HEK293 (cell line): ENCODE results near the gene FLOT2.

Experiments used
- CTCF ChIA-PET: fragments of 350-600 bp; formaldehyde crosslinking; extraction: SDS; loops from one replicate; lab custom pipeline; 2021; ENCODE audit warnings: antibody characterized with exemption; lab: Yijun Ruan, JAX
- POLR2A ChIA-PET: fragments of 300-600 bp; formaldehyde crosslinking; extraction: SDS; loops from one replicate; lab custom pipeline; 2020; ENCODE audit warnings: antibody characterized with exemption, inconsistent platforms; lab: Yijun Ruan, JAX
- H3K27ac ChIP-seq: fragments of 200-500 bp; sonication (Bioruptor generic); 2 replicates; pipeline ENCODE4 v1.5.1; 2014; ENCODE audit warnings: low read depth, low read length, control low read depth, inconsistent platforms; ENCODE audit errors: extremely low read depth
- H3K36me3 ChIP-seq, 2 experiments: fragments of 200-500 bp in 1 of 2; sonication (Bioruptor generic) in 1 of 2; 1 replicate in 1 of 2; 2 replicates in 1 of 2; pipeline ENCODE4 v1.5.1; 2014 to 2017; ENCODE audit warnings: inconsistent platforms in 2 of 2, low read length in 2 of 2; ENCODE audit not compliant: control insufficient read depth in 2 of 2, insufficient read depth in 1 of 2
- H3K4me1 ChIP-seq: fragments of 200-500 bp; sonication (Bioruptor generic); 2 replicates; pipeline ENCODE4 v1.5.1; 2014; ENCODE audit warnings: mild to moderate bottlenecking, low read length, inconsistent platforms; ENCODE audit not compliant: control insufficient read depth, insufficient read depth
- H3K4me3 ChIP-seq: 2 replicates; pipeline ENCODE4 v1.5.1; 2011; ENCODE audit warnings: low read depth, mild to moderate bottlenecking, control low read depth, low read length, moderate library complexity
- H3K9me3 ChIP-seq: fragments of 200-500 bp; sonication (Bioruptor generic); 2 replicates; pipeline ENCODE4 v1.5.1; 2014; ENCODE audit warnings: low read depth, low read length, inconsistent platforms; ENCODE audit not compliant: control insufficient read depth, insufficient read depth
- IKZF3 ChIP-seq: fragments of 450-650 bp; IDR thresholded peaks from 2 replicates; pipeline ENCODE4 v1.5.0; 2018; ENCODE audit warnings: missing biosample characterization, mild to moderate bottlenecking, missing genetic modification characterization, moderate library complexity
- PRDM1 ChIP-seq: fragments of 450-650 bp; formaldehyde crosslinking; IDR thresholded peaks from 2 replicates; pipeline ENCODE4; 2016; ENCODE audit warnings: missing biosample characterization, missing genetic modification characterization
- ZIC2 ChIP-seq: fragments of 450-650 bp; formaldehyde crosslinking; IDR thresholded peaks from 2 replicates; pipeline ENCODE4 v1.5.1; 2016; ENCODE audit warnings: missing biosample characterization, missing genetic modification characterization
- ZNF274 ChIP-seq, 2 experiments: fragments of 200-500 bp in 1 of 2; fragments of 450-650 bp in 1 of 2; sonication (Bioruptor generic) in 1 of 2; formaldehyde crosslinking in 1 of 2; IDR thresholded peaks; 2 replicates each; pipeline versions ENCODE4 v1.5.1 to v1.6.1; 2014 to 2016; ENCODE audit warnings: borderline replicate concordance in 1 of 2, inconsistent platforms in 1 of 2, low read length in 1 of 2, missing biosample characterization in 1 of 2, missing genetic modification characterization in 1 of 2
- ZNF785 ChIP-seq: fragments of 450-650 bp; formaldehyde crosslinking; IDR thresholded peaks from 2 replicates; pipeline ENCODE4 v1.5.1; 2016; ENCODE audit warnings: missing biosample characterization, missing genetic modification characterization
- ZNF830 ChIP-seq: fragments of 450-650 bp; IDR thresholded peaks from 2 replicates; pipeline ENCODE4 v1.5.0; 2018; ENCODE audit warnings: missing biosample characterization, missing genetic modification characterization, low read depth, mild to moderate bottlenecking, moderate library complexity
- TF ChIP-seq, protein P1 (sequence below): fragments of 450-650 bp; formaldehyde crosslinking; IDR thresholded peaks from 2 replicates; pipeline ENCODE4 v1.5.0; 2017; ENCODE audit warnings: missing biosample characterization, missing genetic modification characterization, borderline replicate concordance
- TF ChIP-seq, protein P2 (sequence below): fragments of 450-650 bp; formaldehyde crosslinking; IDR thresholded peaks from 2 replicates; pipeline ENCODE4 v1.5.1; 2017; ENCODE audit warnings: missing biosample characterization, mild to moderate bottlenecking, missing genetic modification characterization, moderate library complexity
- TF ChIP-seq, protein P3 (sequence below): sonication (generic); formaldehyde crosslinking; IDR thresholded peaks from 2 replicates; pipeline ENCODE4 v1.8.1; 2022; ENCODE audit warnings: mild to moderate bottlenecking, moderate library complexity, missing genetic modification reagents
- TF ChIP-seq, protein P4 (sequence below): fragments of 450-650 bp; formaldehyde crosslinking; IDR thresholded peaks from 2 replicates; pipeline ENCODE4 v1.5.1; 2016; ENCODE audit warnings: missing biosample characterization, missing genetic modification characterization
- TF ChIP-seq, protein P5 (sequence below): fragments of 450-650 bp; formaldehyde crosslinking; IDR thresholded peaks from 2 replicates; pipeline ENCODE4 v1.5.1; 2016; ENCODE audit warnings: missing biosample characterization, missing genetic modification characterization, borderline replicate concordance

The FLOT2 gene

DNA sequence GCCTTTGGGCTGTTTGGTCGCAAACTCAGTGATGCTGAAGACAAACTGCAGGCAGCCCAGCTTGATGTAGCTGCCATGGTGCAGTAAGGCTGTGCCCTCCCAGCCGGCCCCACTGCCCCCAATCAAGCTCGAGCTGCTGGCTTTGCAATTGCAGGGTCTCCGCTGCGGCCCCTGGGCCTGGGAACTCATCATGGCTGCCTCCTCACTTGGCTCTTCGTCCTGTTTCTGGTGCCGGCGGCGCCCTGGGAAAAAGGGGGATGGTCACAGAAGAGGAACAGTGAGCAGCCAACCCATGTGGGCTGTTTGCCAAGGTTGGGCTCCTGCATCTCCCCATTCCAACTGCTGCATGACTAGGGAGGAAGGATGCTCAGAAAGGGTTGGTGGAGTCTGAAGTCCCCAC lies 8.7 kb upstream of the FLOT2 start:
- H3K36me3 ChIP-seq, result peaks cover 29 to 63% of the 10 kb centered on the region in 2 experiments
- no peaks in the 10 kb centered on the region for H3K4me1 ChIP-seq
- no peak for TF ChIP-seq ZIC2
- TF ChIP-seq ZNF785 (tag by site-specific recombination), result no peak
- TF ChIP-seq, protein P1, sequence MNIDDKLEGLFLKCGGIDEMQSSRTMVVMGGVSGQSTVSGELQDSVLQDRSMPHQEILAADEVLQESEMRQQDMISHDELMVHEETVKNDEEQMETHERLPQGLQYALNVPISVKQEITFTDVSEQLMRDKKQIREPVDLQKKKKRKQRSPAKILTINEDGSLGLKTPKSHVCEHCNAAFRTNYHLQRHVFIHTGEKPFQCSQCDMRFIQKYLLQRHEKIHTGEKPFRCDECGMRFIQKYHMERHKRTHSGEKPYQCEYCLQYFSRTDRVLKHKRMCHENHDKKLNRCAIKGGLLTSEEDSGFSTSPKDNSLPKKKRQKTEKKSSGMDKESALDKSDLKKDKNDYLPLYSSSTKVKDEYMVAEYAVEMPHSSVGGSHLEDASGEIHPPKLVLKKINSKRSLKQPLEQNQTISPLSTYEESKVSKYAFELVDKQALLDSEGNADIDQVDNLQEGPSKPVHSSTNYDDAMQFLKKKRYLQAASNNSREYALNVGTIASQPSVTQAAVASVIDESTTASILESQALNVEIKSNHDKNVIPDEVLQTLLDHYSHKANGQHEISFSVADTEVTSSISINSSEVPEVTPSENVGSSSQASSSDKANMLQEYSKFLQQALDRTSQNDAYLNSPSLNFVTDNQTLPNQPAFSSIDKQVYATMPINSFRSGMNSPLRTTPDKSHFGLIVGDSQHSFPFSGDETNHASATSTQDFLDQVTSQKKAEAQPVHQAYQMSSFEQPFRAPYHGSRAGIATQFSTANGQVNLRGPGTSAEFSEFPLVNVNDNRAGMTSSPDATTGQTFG (tag by site-specific recombination), result no peak
- TF ChIP-seq, protein P2, sequence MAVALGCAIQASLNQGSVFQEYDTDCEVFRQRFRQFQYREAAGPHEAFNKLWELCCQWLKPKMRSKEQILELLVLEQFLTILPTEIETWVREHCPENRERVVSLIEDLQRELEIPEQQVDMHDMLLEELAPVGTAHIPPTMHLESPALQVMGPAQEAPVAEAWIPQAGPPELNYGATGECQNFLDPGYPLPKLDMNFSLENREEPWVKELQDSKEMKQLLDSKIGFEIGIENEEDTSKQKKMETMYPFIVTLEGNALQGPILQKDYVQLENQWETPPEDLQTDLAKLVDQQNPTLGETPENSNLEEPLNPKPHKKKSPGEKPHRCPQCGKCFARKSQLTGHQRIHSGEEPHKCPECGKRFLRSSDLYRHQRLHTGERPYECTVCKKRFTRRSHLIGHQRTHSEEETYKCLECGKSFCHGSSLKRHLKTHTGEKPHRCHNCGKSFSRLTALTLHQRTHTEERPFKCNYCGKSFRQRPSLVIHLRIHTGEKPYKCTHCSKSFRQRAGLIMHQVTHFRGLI (tag by site-specific recombination), result peak; percentile 73
- TF ChIP-seq ZNF274 (IDR thresholded peaks at IDR 0.05; ENCODE audit: low read length), result no peak
- no peak for TF ChIP-seq ZNF274 (tag by site-specific recombination; IDR thresholded peaks at IDR 0.05; ENCODE audit: borderline replicate concordance)
- TF ChIP-seq, protein P3, sequence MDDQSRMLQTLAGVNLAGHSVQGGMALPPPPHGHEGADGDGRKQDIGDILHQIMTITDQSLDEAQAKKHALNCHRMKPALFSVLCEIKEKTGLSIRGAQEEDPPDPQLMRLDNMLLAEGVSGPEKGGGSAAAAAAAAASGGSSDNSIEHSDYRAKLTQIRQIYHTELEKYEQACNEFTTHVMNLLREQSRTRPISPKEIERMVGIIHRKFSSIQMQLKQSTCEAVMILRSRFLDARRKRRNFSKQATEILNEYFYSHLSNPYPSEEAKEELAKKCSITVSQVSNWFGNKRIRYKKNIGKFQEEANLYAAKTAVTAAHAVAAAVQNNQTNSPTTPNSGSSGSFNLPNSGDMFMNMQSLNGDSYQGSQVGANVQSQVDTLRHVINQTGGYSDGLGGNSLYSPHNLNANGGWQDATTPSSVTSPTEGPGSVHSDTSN (CRISPR knock-in tag), result no peak
- TF ChIP-seq ZNF830 (tag by site-specific recombination), result no peak
- H3K27ac ChIP-seq, result no peak overlapping the region
- H3K9me3 ChIP-seq, result no peaks in the 10 kb centered on the region
- CTCF ChIA-PET, result interaction anchor here (0.6 to 18.6 kb wide), 7 partner anchors 10 to 731 kb away, joined by 3 to 142 read pairs (median 4); partner anchors contain the start of gene TLCD1
- POLR2A ChIA-PET, result interaction anchor here (1.6 kb wide), 1 partner anchor 45 kb away, joined by 5 read pairs; the partner anchor contains the start of gene PHF12
- no peak overlapping the region for H3K4me3 ChIP-seq

DNA sequence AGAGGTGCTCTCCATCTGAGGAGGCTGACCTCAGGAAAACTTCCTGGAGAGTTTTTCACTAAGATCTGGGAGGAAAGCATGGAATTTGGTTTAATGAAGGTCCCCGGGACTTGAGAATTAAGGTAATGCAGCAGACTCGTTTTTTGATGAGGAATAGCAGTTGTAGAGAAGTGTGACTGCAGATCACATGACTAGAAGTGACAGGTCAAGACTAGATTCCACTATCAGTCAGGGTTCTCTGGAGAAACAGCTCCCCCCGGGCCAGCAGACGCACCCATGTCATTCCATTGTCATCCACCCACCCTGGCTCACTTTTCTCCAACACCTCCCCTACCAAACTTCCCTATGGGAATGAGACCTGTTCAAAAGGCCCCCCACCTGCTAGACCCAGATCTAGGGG lies 7.3 kb upstream of the FLOT2 start:
- Histone ChIP-seq H3K36me3 (peaks cover 18 to 61% of the 10 kb centered on the region in 2 experiments), H3K27ac (no peak overlapping the region), H3K4me1 (no peaks in the 10 kb centered on the region), H3K4me3 (no peak overlapping the region)
- CTCF ChIA-PET, result interaction anchor here (0.6 to 18.6 kb wide), 9 partner anchors 11 to 183 kb away, joined by 3 to 142 read pairs (median 5); partner anchors contain the start of genes NEK8 and TLCD1
- TF ChIP-seq, protein P4, sequence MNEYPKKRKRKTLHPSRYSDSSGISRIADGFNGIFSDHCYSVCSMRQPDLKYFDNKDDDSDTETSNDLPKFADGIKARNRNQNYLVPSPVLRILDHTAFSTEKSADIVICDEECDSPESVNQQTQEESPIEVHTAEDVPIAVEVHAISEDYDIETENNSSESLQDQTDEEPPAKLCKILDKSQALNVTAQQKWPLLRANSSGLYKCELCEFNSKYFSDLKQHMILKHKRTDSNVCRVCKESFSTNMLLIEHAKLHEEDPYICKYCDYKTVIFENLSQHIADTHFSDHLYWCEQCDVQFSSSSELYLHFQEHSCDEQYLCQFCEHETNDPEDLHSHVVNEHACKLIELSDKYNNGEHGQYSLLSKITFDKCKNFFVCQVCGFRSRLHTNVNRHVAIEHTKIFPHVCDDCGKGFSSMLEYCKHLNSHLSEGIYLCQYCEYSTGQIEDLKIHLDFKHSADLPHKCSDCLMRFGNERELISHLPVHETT (tag by site-specific recombination), result no peak
- TF ChIP-seq PRDM1 (tag by site-specific recombination) (0 out of 2 replicates have a peak, but pooled peaks have one; percentile 30), IKZF3 (tag by site-specific recombination) (no peak)
- TF ChIP-seq, protein P5, sequence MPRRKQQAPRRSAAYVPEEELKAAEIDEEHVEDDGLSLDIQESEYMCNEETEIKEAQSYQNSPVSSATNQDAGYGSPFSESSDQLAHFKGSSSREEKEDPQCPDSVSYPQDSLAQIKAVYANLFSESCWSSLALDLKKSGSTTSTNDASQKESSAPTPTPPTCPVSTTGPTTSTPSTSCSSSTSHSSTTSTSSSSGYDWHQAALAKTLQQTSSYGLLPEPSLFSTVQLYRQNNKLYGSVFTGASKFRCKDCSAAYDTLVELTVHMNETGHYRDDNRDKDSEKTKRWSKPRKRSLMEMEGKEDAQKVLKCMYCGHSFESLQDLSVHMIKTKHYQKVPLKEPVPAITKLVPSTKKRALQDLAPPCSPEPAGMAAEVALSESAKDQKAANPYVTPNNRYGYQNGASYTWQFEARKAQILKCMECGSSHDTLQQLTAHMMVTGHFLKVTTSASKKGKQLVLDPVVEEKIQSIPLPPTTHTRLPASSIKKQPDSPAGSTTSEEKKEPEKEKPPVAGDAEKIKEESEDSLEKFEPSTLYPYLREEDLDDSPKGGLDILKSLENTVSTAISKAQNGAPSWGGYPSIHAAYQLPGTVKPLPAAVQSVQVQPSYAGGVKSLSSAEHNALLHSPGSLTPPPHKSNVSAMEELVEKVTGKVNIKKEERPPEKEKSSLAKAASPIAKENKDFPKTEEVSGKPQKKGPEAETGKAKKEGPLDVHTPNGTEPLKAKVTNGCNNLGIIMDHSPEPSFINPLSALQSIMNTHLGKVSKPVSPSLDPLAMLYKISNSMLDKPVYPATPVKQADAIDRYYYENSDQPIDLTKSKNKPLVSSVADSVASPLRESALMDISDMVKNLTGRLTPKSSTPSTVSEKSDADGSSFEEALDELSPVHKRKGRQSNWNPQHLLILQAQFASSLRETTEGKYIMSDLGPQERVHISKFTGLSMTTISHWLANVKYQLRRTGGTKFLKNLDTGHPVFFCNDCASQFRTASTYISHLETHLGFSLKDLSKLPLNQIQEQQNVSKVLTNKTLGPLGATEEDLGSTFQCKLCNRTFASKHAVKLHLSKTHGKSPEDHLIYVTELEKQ, result no peak
- TF ChIP-seq, all 188 proteins: peak for 1
- no peaks in the 10 kb centered on the region for H3K9me3 ChIP-seq
- POLR2A ChIA-PET, result interaction anchor here (0.9 to 1.5 kb wide), 3 partner anchors 45 to 178 kb away, joined by 3 to 4 read pairs (median 3); partner anchors contain the start of gene TLCD1
